Inflammatory macrophage (primary cell): ENCODE results near the gene PRR23A.
"Not testable (repeated sequence)": the region's sequence is repeated elsewhere in the genome, so short reads cannot be mapped to it uniquely, and the experiment has no call there.

Experiments used
- DNase-seq, 2 donors: peaks; one replicate each; pipeline ENCODE4 v3.0.0-alpha.2; 2020 to 2022
- total RNA-seq, 18 experiments: gene quantifications; one replicate each; lab custom pipeline; 2026; ENCODE audit warnings: mixed read lengths in 6 of 18, inconsistent platforms in 2 of 18; lab: John Stamatoyannopoulos, UW

The PRR23A gene
- 0 to 0.12 (median 0) reads per million in 18 experiments for total RNA-seq

DNA sequence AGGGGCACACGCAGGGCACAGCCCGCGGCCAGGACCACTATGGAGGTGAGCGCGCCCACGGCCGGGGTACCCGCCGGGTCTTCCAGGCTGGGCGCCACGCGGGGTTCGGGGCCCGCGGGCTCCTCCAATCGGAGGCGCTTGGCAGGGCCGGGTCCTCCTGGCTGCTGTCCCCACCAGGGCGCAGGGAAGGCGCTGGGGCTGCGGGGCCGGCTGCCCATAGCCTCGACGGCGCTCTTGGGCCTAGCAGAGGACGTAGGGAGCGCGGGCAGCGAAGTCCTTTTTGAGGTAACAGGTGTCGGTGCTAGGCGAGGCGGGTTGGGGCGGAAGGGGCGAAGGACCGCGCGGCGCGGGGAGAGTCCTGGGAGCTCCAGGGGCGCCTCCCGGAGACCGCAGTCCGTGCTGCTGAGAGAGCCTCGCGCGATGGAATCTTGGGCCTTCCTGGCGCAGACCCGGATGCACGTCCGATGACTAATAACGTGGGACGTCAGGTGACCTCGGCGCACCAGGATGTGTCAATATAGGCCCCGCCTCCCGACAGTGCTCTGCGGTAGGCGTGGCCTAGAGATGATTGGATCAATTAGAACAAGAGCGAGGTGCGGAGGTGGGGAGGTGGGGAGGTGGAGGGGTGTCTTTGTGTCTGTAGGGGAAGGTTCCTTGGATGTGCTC lies at the start of gene PRR23A:
Gene PRR23A (minus strand): TSS at position 218 of the 666 bp plus-strand sequence. CDS start 0 bp downstream, at position 218.
- no peak for DNase-seq

DNA sequence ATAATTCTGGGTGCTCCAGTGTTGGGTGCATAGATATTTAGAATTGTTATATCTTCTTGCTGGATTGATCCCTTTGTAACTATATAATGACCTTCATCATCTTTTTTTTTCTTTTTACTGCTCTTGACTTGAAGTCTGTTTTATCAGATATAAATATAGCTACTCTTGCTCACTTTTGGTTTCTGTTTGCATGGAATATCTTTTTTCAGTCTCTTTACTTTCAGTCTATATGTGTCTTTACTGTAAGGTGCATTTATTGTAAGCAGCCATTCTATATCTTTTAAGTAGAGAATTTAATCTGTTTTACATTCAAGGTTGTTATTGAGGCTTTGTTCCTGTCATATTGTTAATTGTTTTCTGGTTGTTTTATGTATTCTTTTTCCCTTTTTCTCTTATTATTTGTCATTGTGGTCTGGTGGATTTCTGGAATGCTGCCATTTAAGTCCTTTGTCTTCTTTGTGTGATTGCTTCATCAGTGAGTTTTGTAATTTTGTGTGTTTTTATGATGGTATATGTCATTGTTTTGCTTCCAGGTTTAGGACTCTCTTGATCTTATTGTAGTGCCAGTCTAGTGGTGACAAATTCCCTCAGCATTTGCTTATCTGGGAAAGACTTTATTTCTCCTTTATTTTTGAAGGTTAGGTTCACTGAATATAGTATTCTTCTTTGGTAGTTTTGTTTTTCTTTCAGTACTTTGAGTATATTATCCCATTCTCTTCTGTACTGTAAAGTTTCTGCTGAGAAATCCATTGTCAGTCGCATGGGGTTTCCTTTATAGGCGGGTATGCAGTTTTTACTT lies 46.9 kb upstream of the PRR23A start:
- DNase-seq: no peak

DNA sequence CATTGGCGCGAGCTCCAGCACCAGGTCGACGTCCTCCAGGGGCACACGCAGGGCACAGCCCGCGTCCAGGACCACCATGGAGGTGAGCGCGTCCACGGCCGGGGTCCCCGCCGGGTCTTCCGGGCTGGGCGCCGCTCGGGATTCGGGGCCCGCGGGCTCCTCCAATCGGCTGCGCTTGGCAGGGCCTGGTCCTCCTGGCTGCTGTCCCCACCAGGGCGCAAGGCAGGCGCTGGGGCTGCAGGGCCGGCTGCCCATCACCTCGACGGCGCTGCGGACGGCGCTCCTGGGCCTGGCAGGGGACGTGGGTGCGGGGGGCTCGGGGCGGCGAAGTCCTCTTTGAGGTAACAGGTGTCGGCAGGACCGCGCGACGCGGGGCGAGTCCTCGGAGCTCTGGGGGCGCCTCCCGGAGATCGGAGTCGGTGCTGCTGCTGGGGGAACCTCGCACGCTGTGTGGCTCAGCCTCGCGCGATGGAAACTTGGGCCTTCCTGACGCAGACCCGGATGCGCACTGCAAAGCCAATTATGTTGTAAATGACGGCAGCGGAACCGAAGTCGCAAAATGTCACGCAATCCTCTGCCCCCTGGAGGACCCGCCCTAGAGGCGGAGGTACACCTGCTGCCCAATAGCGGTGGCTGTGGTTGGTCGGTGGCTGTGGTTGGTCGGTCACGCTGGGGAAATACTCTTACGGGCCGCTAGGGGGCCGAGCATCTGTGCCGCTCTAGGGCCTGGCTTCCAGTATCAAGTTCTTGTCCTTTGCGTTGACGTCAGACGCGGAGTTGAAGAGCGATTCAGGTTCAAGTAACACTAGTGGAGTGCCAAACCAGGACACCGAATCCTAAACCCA lies 38.5 kb upstream of the PRR23A start, which contains the start of gene PRR23C:
Gene PRR23C (minus strand): TSS at position 527 of the 845 bp plus-strand sequence. CDS start 272 bp downstream, at position 255.
- DNase-seq: no peak

DNA sequence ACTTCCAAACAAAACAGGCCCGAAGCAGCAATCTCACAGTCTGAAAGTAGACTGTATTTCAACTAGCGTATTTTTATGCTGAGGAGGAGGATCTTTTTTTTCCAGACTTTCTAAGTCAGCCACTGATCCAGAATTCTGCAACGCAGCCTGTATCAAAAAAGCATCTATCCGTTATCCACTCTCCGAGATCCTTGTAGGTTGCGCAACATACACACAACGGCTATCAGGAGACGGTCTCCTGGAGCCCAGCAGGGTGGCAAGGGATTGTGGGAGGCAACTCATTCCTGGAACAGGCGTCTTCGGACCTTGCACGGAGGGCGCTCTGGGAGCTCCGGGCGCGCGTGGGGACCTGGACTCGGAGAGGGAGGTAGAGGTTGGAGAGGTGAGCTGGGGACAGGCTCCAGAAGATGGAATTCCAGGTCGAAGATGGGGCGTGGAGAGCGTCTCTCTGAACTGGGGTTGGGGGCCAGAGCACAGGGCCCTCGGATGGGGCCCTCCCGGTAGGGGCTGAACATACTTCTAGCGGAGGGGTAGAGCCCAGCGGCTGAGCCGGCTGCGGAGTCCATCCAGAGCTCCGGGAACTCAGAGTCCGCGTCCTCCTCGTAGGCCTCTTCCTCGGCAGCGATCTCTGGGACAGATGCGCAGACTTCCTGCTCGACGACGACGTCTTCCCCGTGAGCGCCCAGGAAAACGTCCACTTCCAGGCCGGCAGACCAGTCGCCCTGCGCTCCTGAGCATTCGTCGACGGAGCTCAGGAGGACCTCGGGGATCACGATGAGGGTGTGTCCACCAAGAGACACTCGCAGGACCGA lies 37.7 kb upstream of the PRR23A start:
- no peak for DNase-seq

DNA sequence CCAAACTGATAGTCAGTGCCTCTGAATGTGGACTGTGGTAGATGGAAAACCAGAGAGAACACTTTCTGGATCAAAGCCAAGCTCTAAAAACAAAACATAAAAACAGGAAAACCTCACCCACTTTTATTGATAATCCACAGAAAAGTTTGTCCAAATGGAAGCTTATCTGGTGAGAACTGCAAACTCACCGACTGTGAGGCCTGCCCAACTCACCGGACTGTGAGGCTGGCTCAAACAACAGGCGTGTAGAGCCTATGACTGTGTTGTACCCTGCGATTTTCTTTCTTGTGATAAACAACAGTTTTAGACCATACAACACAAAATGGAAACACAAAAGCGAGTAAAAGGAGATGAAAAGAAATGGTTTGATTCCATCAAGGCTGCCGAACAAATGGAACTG lies 31.4 kb upstream of the PRR23A start:
- no peak for DNase-seq

DNA sequence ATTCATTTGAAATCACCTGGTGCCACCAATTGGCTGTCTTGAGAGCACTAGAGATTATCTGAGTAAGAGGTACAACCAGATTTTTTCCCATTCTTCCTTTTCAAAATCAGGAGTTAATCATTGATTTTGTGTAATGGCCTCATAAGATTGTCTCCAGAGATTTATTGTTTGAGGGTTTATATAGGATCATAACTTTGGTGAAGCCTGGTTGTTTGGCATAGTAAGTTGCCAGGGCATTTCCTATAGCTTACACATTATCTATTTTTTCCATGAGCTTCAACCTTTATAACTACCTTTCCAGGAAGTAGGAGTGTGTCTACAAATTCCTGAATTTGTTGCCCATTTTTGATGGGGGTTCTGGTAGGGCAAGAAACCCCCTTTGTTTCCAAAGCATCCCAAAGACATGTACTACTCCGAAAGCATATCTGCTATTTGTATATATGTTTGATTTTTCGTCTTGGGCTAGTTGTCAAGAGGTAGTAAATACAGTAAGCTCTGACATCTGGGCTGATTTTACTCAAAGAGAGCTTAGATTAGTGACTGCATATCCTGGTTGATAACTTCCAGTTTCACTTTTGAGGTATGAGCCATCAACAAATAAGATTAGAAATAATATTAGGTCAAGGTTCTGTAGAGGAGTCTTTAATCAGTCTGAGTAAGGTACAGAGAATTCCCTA lies 26.4 kb upstream of the PRR23A start:
- no peak for DNase-seq

DNA sequence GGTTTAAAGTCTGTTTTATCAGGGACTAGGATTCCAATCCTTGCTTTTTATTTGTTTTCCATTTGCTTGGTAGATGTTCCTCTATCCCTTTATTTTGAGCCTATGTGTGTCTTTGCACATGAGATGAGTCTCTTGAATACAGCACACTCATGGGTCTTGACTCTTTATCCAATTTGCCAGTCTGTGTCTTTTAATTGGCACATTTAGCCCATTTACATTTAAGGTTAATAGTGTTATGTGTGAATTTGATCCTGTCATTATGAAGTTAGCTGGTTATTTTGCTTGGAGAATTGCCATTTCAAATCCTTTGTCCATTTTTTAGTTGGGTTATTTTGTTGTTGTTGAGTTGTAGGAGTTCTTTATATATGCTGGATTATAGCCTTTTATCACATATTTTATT lies 24.5 kb upstream of the PRR23A start:
- not testable (repeated sequence) for DNase-seq

DNA sequence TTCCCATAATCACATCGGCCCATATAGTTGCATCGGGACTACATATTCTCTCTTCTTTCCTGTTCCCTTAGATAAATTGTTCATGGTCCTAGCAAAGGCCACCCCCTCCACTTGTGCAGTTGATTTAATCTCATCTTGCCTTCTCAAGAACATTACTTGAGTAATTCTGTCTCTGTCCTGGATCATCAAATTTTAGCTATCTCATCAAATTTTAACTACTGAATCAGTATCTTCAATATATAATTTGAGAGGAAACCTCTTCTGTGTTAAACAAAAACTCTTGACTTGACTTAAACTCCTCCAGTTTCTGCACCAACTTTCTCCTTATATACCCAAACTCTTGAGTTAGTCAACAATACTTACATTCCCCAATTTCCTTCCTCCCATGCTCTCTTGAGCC lies 18.9 kb upstream of the PRR23A start:
- no peak for DNase-seq

DNA sequence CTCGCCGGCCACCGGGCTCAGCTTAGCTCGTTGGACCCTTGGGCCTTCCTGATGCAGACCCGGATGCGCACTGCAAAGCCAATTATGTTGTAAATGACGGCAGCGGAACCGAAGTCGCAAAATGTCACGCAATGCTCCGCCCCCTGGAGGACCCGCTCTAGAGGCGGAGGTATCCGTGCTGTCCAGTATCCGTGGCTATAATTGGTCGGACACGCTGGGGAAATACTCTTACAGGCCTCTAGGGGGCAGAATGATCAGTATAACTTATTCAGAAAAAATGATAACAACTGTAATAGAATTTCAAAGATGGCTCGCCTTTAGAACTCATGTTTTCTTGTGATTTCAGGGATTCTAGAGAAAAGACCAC lies 14.8 kb upstream of the PRR23A start, which contains the start of gene PRR23B:
Gene PRR23B (minus strand): TSS at position 59 of the 367 bp plus-strand sequence. CDS start 265 bp downstream, outside the sequence.
- no peak for DNase-seq

DNA sequence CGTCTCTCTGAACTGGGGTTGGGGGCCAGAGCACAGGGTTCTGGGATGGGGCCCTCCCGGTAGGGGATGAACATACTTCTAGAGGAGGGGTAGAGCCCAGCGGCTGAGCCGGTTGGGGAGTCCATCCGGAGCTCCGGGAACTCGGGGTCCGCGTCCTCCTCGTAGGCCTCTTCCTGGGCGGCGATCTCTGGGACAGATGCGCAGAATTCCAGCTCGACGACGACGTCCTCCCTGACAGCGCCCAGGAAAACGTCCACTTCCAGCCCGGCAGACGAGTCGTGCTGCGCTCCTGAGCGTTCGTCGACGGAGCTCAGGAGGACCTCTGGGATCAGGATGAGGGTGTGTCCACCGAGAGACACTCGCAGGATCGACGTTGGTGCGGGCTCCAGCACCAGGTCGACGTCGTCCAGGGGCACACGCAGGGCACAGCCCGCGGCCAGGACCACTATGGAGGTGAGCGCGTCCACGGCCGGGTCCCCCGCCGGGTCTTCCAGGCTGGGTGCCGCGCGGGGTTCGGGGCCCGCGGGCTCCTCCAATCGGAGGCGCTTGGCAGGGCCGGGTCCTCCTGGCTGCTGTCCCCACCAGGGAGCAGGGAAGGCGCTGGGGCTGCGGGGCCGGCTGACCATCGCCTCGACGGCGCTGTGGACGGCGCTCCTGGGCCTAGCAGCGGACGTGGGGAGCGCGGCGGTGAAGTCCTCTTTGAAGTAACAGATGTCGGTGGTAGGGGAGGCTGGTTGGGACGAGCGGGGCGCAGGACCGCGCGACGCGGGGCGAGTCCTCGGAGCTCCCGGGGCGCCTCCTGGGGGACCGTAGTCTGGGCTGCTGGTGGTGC lies 14.2 kb upstream of the PRR23A start:
- no peak for DNase-seq

DNA sequence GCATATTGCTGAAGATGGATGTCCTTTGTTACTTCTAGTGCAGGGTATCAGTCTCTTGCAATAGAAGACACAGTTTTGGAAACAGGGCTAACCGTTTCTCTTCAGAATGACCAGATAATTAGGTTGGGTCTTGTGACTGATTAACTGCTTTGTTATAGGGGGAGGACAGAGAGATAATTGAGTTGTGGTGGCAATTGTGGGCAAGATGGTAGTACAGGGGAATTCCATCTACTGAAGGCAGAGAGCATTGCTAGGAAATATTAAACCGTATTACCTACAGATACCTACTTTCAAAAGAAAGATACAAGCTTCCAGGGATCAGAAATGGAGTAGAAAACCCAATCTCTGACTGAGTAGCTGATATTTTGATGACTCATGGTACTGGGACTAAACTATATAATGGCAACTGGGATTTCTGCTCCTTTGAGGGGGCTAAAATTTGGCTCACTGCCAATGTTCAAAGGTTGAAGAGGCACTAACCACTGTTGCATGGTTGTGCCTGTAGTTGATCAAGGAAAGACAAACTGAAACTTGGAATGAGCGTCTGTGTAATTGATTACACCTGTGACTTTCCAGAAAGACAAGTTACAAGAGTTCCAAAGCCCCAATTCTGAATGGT lies 10.5 kb upstream of the PRR23A start:
- no peak for DNase-seq

DNA sequence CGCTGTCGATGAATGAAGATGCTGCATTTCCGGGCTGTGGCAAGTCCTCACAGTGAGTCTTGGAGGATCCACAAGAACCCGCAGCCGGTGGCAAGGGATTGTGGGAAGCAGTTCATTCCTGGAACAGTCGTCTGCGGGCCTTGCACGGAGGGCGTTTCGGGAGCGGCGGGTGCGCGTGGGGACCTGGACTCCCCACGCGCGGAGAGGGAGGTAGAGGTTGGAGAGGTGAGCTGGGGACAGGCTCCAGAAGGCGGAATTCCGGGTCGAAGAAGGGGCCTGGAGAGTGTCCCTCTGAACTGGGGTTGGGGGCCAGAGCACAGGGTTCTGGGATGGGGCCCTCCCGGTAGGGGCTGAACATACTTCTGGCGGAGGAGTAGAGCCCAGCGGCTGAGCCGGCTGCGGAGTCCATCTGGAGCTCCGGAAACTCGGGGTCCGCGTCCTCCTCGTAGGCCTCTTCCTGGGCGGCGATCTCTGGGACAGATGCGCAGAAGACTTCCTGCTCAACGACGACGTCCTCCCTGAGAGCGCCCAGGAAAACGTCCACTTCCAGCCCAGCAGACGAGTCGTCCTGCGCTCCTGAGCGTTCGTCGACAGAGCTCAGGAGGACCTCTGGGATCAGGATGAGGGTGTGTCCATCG lies 593 bp downstream of the PRR23A start:
- DNase-seq: no peak

DNA sequence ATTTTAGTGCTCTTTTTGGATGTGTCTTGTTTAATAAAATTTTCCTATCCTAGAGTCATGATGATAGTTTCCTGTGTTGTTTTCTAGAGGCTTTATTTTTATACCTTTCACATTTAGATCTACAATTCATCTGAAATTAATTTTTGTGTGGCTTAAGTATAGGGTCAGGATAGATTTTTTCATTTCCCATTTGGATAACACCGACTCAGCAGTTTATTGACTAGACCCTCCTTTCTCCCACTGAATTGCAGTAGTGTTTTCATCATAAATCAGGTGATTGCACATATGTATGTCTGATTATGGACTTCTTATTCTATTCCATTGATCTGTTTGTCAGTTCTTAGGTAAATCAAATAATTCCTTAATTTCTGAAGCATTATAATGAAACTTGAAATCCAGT lies 10.4 kb downstream of the PRR23A start:
- DNase-seq: no peak

DNA sequence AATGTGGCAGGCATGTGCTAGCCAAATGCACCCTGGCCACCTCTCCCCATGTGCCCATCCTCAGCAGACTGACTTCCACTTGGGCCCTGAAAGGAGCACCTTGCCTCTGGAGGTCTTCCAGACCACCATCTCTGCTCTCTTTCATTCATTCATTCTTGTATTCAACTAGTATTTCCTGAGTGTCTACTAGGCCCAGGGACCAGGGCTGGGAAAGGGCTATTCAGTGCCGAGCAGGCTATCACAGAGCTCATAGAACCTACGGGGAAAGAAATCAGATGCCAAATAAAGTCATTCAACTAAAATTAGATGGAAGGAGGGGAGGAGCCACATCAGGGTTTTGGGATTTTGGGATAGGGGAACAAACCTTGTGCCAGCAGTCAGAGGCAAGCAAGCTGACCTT lies 18.9 kb downstream of the PRR23A start:
- no peak for DNase-seq

DNA sequence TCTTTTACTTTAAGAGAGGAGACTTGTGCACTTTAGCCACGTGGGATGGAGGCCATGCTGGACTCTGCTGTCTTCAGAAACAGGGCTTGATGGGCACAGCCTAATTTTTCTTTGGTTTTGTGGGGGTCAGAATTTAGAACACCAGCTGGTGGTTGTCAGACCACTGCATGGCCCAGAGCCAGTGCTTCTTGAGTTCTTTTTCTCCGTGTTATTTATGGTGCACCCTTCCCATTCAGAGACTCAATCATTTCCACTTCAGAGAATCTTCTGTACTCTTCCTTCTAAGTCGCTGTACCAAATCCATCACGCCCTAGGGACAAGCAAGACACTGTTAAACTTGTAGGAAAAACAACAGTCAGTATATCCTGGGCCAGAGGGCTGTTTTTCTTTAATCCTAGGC lies 20.1 kb downstream of the PRR23A start:
- DNase-seq: no peak

DNA sequence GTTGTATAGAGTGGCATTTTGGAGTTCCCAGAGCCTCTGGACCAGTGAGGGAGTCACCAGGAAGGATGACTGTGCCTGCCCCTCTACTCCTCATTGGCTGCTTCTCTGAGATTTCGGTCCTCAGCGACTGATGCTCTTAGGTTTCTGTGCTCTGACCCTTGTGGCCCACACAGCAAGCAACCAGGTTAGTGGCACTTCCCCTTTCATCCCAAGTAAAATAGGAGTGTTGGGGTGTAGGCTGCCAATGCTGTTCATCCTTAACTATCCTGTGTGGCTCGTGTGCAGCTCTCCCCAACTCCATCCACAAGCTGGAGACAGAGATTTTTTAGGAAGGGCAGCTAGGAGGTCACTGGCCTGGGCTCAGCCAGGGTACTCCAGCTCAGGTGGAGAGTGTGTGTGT lies 21.3 kb downstream of the PRR23A start:
- no peak for DNase-seq

DNA sequence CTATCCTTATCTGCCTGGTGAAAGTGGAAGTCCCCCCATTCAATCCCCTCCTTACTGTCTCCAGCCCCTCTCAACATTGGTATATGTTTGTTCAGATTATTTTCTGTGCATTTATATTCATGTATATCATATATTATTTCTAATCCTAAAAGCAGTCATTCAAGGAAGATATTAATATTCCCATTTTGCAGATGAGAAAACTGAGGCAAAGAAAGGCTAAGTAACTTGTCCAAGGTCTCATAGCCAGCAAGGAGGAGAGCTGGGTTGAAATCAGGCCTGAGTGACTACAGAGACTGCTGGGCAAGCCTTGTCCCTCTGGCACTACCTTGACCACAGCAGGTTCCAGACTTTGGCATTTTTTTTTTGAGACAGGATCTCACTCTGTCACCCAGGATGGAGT lies 30.0 kb downstream of the PRR23A start:
- DNase-seq: no peak

DNA sequence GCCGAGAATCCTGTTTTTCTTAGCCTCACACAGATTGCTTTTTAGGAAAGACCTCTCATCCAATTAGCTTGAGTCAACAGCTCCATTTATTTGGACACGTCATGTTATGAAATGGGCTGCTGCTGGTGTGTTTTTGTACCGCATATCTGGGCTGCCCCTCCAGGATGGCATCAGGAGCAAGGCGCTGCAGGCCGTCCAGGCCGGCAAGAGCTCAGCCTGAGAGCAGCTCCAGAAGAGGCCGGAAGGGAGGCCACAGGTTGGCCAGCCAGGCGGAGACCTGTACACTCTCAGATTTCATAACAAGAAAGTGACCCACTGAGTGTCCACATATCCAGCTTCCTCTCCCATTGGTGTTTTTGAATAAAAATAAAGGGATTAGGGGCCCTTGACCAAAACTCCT lies 30.7 kb downstream of the PRR23A start:
- DNase-seq: no peak

DNA sequence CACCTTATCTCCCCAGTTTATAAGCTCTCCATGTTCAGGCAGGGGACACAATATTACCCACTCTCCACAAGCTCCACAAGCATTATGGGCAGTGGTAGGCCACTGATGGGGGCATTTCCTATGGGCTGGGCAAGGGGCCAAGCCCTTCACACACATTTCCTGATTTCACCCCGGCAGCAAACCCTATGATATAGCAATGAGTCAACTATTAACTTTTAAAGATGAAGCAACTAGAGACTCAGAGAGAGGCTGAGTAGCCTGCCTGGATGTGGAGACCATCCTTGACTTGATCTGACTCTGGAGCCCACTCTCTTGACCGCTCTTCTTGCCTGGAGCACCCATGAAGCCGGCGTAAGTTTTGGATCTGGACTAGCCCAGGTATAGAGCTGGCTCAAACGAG lies 31.6 kb downstream of the PRR23A start:
- no peak for DNase-seq

DNA sequence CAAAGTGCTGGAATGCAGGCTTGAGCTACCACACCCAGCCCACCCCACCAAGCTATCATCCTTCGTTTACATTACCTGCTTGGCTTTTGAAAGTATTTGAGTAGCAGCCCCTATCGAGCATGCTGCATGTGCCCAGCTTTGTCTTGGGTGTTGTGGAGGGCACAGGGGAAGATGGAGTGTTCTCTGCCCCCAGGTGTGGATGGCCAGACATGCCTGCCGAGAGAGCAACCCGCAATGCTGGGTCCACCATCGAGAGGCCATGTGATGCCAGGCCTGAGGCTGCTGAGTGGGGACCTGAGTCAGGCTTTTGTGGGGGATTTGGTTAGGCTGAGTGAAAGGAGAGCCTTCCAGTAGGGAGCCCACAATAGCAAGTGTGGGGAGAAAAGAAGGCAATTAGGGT lies 33.1 kb downstream of the PRR23A start:
- no peak for DNase-seq
